ENCODE data around the gene ZNF423.

ZNF423 gene

DNA sequence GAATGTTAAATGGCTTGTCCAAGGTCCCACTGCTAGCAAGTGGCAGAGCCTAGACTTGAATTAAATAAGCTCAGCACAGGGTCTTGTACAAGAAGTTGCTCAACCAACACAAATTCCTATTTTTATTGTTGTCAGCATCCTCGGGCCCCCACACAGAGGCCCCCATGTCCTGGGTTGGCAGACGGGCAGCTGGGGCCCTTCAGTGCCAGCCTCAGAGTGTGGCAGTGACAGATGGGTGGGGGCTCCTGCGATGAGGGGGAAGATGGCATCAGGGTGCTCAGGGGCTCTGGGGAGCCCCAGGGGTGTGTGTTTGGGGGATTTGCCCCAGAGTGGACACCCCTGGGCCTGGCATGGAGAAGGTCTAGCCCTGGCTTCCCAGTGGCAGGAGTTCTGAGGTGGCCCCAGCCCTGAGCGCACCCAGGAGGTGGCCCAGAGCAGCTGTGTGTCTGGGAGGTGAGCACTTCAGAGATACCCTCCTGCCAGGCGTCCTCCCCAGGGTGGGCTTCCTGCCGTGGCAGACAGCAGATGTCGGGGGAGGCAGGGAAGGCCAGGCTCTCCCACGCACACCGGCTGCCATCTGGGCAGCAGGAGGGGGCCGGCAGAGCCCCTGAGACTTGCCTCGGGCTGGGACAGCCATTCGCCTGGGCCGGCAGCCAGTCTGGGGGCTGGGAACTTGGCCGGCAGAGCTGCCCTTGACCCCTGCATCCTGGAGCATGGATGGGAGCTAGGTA, 331.5 kb downstream of the ZNF423 start:
- H3K9ac ChIP-seq (ENCODE audit: low read depth in 1 of 2, low read length in 2 of 2): no peak overlapping the region
- no peak overlapping the region for H3K27ac ChIP-seq (ENCODE audit: low read depth in 2 of 2, low read length in 2 of 2)
- no peak overlapping the region for H3K4me3 ChIP-seq (ENCODE audit: low read length in 2 of 2)
- H3K4me1 ChIP-seq (ENCODE audit: control insufficient read depth in 2 of 2, insufficient read depth in 2 of 2, low read length in 2 of 2): no peaks in the 10 kb centered on the region
- no peaks in the 10 kb centered on the region for H3K27me3 ChIP-seq (ENCODE audit: control insufficient read depth in 2 of 2, insufficient read depth in 2 of 2, low read length in 2 of 2)
- no peaks in the 10 kb centered on the region for H3K9me3 ChIP-seq (ENCODE audit: control insufficient read depth in 2 of 2, low read length in 2 of 2)
- no peaks in the 10 kb centered on the region for H3K36me3 ChIP-seq (ENCODE audit: control insufficient read depth in 2 of 2, insufficient read depth in 2 of 2, low read length in 2 of 2)

DNA sequence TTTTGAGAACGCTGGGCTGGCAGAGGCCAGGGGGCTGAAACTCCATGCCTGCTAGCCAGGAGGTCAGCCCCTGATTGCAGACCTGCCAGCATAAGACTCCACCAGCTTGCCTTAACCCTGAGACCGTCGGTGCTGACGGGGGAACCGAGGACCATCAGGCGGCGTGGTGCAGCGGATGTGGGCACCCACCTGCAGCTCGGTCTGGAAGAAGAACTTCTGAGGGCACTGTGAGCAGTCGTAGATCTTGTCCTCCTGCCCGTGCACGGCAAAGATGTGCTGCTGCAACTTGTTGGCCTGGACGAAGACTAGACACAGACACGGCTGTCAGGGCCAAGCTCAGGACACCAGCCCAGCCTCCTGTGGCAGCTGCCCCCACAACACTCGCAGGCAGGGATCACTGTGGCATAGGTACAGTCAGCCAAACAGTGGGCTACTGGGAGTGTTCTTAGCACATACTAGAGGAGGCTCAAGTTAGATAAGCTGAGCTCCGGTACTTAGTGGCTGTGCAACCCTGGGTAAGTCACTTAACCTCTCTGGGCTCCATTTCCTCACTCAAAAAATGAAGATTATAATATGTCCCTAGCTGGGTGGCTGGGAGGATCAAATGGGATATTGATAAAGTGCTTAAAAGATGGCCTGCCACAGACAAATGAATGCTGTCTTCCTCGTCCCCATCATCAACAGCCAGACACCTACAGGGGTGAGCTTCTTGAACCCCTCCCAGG, 332.3 kb downstream of the ZNF423 start:
- Histone ChIP-seq H3K4me1 (ENCODE audit: control insufficient read depth in 2 of 2, insufficient read depth in 2 of 2, low read length in 2 of 2) (no peaks in the 10 kb centered on the region), H3K9me3 (ENCODE audit: control insufficient read depth in 2 of 2, low read length in 2 of 2) (no peaks in the 10 kb centered on the region), H3K27ac (ENCODE audit: low read depth in 2 of 2, low read length in 2 of 2) (no peak overlapping the region), H3K4me3 (ENCODE audit: low read length in 2 of 2) (no peak overlapping the region), H3K9ac (ENCODE audit: low read depth in 1 of 2, low read length in 2 of 2) (no peak overlapping the region), H3K27me3 (ENCODE audit: control insufficient read depth in 2 of 2, insufficient read depth in 2 of 2, low read length in 2 of 2) (no peaks in the 10 kb centered on the region), H3K36me3 (ENCODE audit: control insufficient read depth in 2 of 2, insufficient read depth in 2 of 2, low read length in 2 of 2) (no peaks in the 10 kb centered on the region)

DNA sequence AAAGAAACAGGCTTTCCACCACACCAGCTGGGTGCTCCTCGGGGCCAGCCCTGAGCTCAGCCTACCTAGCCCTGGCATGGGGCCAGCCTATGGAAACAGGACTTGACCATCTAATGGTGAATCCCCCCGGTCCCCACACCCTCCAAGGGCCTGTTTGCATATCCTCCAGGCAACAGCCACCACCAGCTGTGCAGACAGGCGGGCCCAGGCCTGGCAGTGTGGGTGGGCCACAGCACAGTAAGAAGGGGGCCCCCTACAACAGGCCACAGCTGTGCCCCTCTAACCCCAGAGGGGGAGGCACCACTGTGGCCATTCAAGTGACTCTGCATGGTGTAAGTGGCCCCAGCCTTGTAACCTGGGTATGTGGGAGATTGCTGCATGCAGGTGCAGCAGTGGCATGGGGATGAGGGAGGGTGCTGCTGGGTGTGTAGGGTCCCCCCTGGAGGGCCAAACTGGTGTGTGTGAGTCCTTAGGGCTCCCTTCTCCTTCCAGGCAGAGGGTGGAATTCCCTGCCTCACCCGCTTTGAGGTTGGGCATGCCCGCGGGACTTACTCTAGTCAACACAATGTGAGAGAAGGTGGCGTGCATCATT, 334.1 kb downstream of the ZNF423 start:
- H3K36me3 ChIP-seq (ENCODE audit: control insufficient read depth in 2 of 2, insufficient read depth in 2 of 2, low read length in 2 of 2): no peaks in the 10 kb centered on the region
- H3K27me3 ChIP-seq (ENCODE audit: control insufficient read depth in 2 of 2, insufficient read depth in 2 of 2, low read length in 2 of 2): no peaks in the 10 kb centered on the region
- no peak overlapping the region for H3K27ac ChIP-seq (ENCODE audit: low read depth in 2 of 2, low read length in 2 of 2)
- no peaks in the 10 kb centered on the region for H3K4me1 ChIP-seq (ENCODE audit: control insufficient read depth in 2 of 2, insufficient read depth in 2 of 2, low read length in 2 of 2)
- H3K9me3 ChIP-seq (ENCODE audit: control insufficient read depth in 2 of 2, low read length in 2 of 2): no peaks in the 10 kb centered on the region
- no peak overlapping the region for H3K9ac ChIP-seq (ENCODE audit: low read depth in 1 of 2, low read length in 2 of 2)
- no peak overlapping the region for H3K4me3 ChIP-seq (ENCODE audit: low read length in 2 of 2)

- Histone ChIP-seq H3K9me3 (ENCODE audit: control insufficient read depth in 2 of 2, low read length in 2 of 2) (no peaks in the 10 kb centered on the region), H3K27ac (ENCODE audit: low read depth in 2 of 2, low read length in 2 of 2) (no peak overlapping the region)
These were observed 335.3 kb downstream of the ZNF423 start for GRCh38 chr16:49520492-49521038.

GRCh38 chr16:49519741-49520140, 336.2 kb downstream of the ZNF423 start:
- no peaks in the 10 kb centered on the region for H3K27me3 ChIP-seq (ENCODE audit: control insufficient read depth in 2 of 2, insufficient read depth in 2 of 2, low read length in 2 of 2)
- H3K36me3 ChIP-seq (ENCODE audit: control insufficient read depth in 2 of 2, insufficient read depth in 2 of 2, low read length in 2 of 2): no peaks in the 10 kb centered on the region
- no peaks in the 10 kb centered on the region for H3K4me1 ChIP-seq (ENCODE audit: control insufficient read depth in 2 of 2, insufficient read depth in 2 of 2, low read length in 2 of 2)
- no peak overlapping the region for H3K4me3 ChIP-seq (ENCODE audit: low read length in 2 of 2)
- H3K9ac ChIP-seq (ENCODE audit: low read depth in 1 of 2, low read length in 2 of 2): no peak overlapping the region
- H3K9me3 ChIP-seq (ENCODE audit: control insufficient read depth in 2 of 2, low read length in 2 of 2): no peaks in the 10 kb centered on the region
- H3K27ac ChIP-seq (ENCODE audit: low read depth in 2 of 2, low read length in 2 of 2): no peak overlapping the region

More at GRCh38 chr16:49520492-49521038, 335.3 kb downstream of the ZNF423 start:
- no peak overlapping the region for H3K4me3 ChIP-seq (ENCODE audit: low read length in 2 of 2)
- no peak overlapping the region for H3K9ac ChIP-seq (ENCODE audit: low read depth in 1 of 2, low read length in 2 of 2)
- H3K27me3 ChIP-seq (ENCODE audit: control insufficient read depth in 2 of 2, insufficient read depth in 2 of 2, low read length in 2 of 2): no peaks in the 10 kb centered on the region
- no peaks in the 10 kb centered on the region for H3K36me3 ChIP-seq (ENCODE audit: control insufficient read depth in 2 of 2, insufficient read depth in 2 of 2, low read length in 2 of 2)
- no peaks in the 10 kb centered on the region for H3K4me1 ChIP-seq (ENCODE audit: control insufficient read depth in 2 of 2, insufficient read depth in 2 of 2, low read length in 2 of 2)

- H3K4me3 ChIP-seq (ENCODE audit: low read length in 2 of 2): no peak overlapping the region
- no peaks in the 10 kb centered on the region for H3K4me1 ChIP-seq (ENCODE audit: control insufficient read depth in 2 of 2, insufficient read depth in 2 of 2, low read length in 2 of 2)
- no peaks in the 10 kb centered on the region for H3K36me3 ChIP-seq (ENCODE audit: control insufficient read depth in 2 of 2, insufficient read depth in 2 of 2, low read length in 2 of 2)
- no peak overlapping the region for H3K27ac ChIP-seq (ENCODE audit: low read depth in 2 of 2, low read length in 2 of 2)
- no peaks in the 10 kb centered on the region for H3K27me3 ChIP-seq (ENCODE audit: control insufficient read depth in 2 of 2, insufficient read depth in 2 of 2, low read length in 2 of 2)
- no peak overlapping the region for H3K9ac ChIP-seq (ENCODE audit: low read depth in 1 of 2, low read length in 2 of 2)
- no peaks in the 10 kb centered on the region for H3K9me3 ChIP-seq (ENCODE audit: control insufficient read depth in 2 of 2, low read length in 2 of 2)
These were observed 336.8 kb downstream of the ZNF423 start for GRCh38 chr16:49519008-49519656.

DNA sequence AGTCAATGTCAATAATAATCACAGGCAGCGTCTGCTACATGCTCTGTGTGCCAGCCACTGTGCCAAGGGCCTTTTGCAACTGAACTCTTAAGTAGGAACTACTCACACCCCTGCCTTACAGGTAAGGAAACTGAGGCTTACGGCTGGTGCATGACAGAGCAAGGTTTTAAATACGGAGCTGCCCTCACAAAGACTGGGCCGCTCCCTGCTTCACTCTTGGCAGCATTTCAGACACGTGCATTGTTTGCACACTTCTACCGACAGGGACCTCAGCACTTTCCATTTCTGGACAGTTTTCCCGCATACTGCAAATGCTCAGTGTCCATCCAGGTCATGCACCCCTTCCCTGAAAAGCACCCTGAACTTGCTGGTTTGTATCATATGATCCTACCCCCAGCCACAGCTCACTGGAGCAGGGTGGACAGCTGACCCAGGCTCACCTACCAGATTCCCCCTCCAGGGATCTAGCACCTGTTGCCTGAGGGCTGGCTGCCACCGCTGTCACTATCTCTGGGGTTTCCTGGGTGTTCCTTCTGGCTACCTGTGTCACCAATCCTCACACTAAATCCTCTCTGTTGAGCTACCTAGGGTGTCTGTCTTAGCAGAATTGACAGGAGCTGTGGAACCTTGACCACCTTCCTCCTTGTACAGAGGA, 339.4 kb downstream of the ZNF423 start:
- Histone ChIP-seq H3K9ac (ENCODE audit: low read depth in 1 of 2, low read length in 2 of 2) (no peak overlapping the region), H3K4me1 (ENCODE audit: control insufficient read depth in 2 of 2, insufficient read depth in 2 of 2, low read length in 2 of 2) (no peaks in the 10 kb centered on the region), H3K4me3 (ENCODE audit: low read length in 2 of 2) (no peak overlapping the region), H3K27ac (ENCODE audit: low read depth in 2 of 2, low read length in 2 of 2) (no peak overlapping the region), H3K27me3 (ENCODE audit: control insufficient read depth in 2 of 2, insufficient read depth in 2 of 2, low read length in 2 of 2) (no peaks in the 10 kb centered on the region), H3K36me3 (ENCODE audit: control insufficient read depth in 2 of 2, insufficient read depth in 2 of 2, low read length in 2 of 2) (no peaks in the 10 kb centered on the region), H3K9me3 (ENCODE audit: control insufficient read depth in 2 of 2, low read length in 2 of 2) (no peaks in the 10 kb centered on the region)

GRCh38 chr16:49515861-49516260, 340.1 kb downstream of the ZNF423 start:
- H3K27ac ChIP-seq (ENCODE audit: low read depth in 2 of 2, low read length in 2 of 2): no peak overlapping the region
- no peaks in the 10 kb centered on the region for H3K27me3 ChIP-seq (ENCODE audit: control insufficient read depth in 2 of 2, insufficient read depth in 2 of 2, low read length in 2 of 2)
- H3K36me3 ChIP-seq (ENCODE audit: control insufficient read depth in 2 of 2, insufficient read depth in 2 of 2, low read length in 2 of 2): no peaks in the 10 kb centered on the region
- H3K9me3 ChIP-seq (ENCODE audit: control insufficient read depth in 2 of 2, low read length in 2 of 2): no peaks in the 10 kb centered on the region
- no peaks in the 10 kb centered on the region for H3K4me1 ChIP-seq (ENCODE audit: control insufficient read depth in 2 of 2, insufficient read depth in 2 of 2, low read length in 2 of 2)
- no peak overlapping the region for H3K4me3 ChIP-seq (ENCODE audit: low read length in 2 of 2)
- no peak overlapping the region for H3K9ac ChIP-seq (ENCODE audit: low read depth in 1 of 2, low read length in 2 of 2)

DNA sequence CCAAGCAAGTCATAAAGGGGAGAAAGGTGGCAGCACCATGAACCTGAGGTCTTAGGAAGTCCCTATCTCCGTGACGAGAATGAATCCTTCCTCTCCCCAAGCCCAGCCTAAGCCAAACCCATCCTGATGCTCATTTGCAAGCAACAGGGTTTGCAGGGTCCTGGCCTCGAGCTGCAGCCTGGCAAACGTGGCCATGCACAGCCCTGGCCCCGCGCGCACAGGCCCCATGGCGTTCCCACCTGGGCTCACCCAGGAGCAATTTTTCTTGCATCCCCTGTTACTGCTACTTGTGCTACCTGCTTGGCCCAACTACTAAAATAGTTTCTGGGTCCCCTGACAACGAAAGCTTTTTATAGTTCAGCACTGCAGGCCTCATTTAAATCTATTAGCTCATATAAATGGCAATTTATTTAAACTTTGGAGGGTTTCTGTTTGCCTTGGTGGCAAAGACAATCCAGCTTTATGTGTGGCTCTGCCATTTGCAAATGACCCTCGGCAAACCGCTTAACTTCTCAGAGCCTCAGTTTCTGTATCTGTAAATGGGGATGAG, 340.8 kb downstream of the ZNF423 start:
- no peaks in the 10 kb centered on the region for H3K9me3 ChIP-seq (ENCODE audit: control insufficient read depth in 2 of 2, low read length in 2 of 2)
- H3K27me3 ChIP-seq (ENCODE audit: control insufficient read depth in 2 of 2, insufficient read depth in 2 of 2, low read length in 2 of 2): no peaks in the 10 kb centered on the region
- no peak overlapping the region for H3K9ac ChIP-seq (ENCODE audit: low read depth in 1 of 2, low read length in 2 of 2)

More for the DNA sequence above, 340.8 kb downstream of the ZNF423 start:
- Histone ChIP-seq H3K36me3 (ENCODE audit: control insufficient read depth in 2 of 2, insufficient read depth in 2 of 2, low read length in 2 of 2) (no peaks in the 10 kb centered on the region), H3K4me3 (ENCODE audit: low read length in 2 of 2) (no peak overlapping the region), H3K4me1 (ENCODE audit: control insufficient read depth in 2 of 2, insufficient read depth in 2 of 2, low read length in 2 of 2) (no peaks in the 10 kb centered on the region), H3K27ac (ENCODE audit: low read depth in 2 of 2, low read length in 2 of 2) (no peak overlapping the region)
